ENCODE data around the gene ANKRD26. TPM values are rescaled to one million over a fixed set of nuclear protein-coding genes. Genes with fewer than 3 reads are reported as not detected.

The ANKRD26 gene
- total and polyA plus RNA-seq, 2 experiments from 2014 or later, result 7.9 to 23.1 TPM

- H3K9me3 Mint-ChIP-seq, result no peaks in the 10 kb centered on the region
- no peak overlapping the region for H3K4me2 ChIP-seq
- H3K27me3 Mint-ChIP-seq (ENCODE audit: insufficient read depth, low read depth, poor library complexity), result no peaks in the 10 kb centered on the region
- ATAC-seq (no peak), DNase-seq (ENCODE audit: low spot score) (no peak)
- H3F3A ChIP-seq (replicated peaks; ENCODE audit: low read depth), result no peaks in the 10 kb centered on the region
- no peak overlapping the region for H3K4me3 Mint-ChIP-seq
- H3K9me2 ChIP-seq (ENCODE audit: insufficient read depth), result no peaks in the 10 kb centered on the region
- no peaks in the 10 kb centered on the region for H3K27me3 ChIP-seq (ENCODE audit: insufficient read depth)
- no peak overlapping the region for H3K27ac ChIP-seq (ENCODE audit: low read depth)
- no peak overlapping the region for H3K4me3 ChIP-seq
- peaks cover 8% of the 10 kb centered on the region; the same call in 1 of the 3 replicates for H3K36me3 Mint-ChIP-seq (ENCODE audit: low read depth)
- no peak overlapping the region for H3K27ac Mint-ChIP-seq
- H3K4me1 ChIP-seq (ENCODE audit: insufficient read depth), result no peaks in the 10 kb centered on the region
- no peaks in the 10 kb centered on the region for H3K79me2 ChIP-seq (replicated peaks; ENCODE audit: insufficient read depth)
- no peaks in the 10 kb centered on the region for H3K36me3 ChIP-seq (ENCODE audit: insufficient read depth)
- no peaks in the 10 kb centered on the region for H3K4me1 Mint-ChIP-seq
- H2AFZ ChIP-seq, result no peak overlapping the region
- no peak for TF ChIP-seq CREB1 (CRISPR knock-in tag; IDR thresholded peaks at IDR 0.05; ENCODE audit: low read depth)
- no peak for TF ChIP-seq ZNF331 (CRISPR knock-in tag; IDR thresholded peaks at IDR 0.05; ENCODE audit: low read depth)
- no peak for TF ChIP-seq NANOG (IDR thresholded peaks at IDR 0.05; ENCODE audit: borderline replicate concordance)
- no peak for TF ChIP-seq STAT1 (IDR thresholded peaks at IDR 0.05; ENCODE audit: unreplicated experiment)
- TF ChIP-seq POLR2AphosphoS5 (IDR thresholded peaks at IDR 0.05; ENCODE audit: low read depth), result no peak
- no peak for TF ChIP-seq ZNF462 (CRISPR knock-in tag; IDR thresholded peaks at IDR 0.05)
- H4K20me1 ChIP-seq (replicated peaks; ENCODE audit: insufficient read depth), result no peaks in the 10 kb centered on the region
Observed at GRCh38 chr10:27035163-27035562, 65.1 kb downstream of the ANKRD26 start.

GRCh38 chr10:27030060-27030459, 70.2 kb downstream of the ANKRD26 start:
- H3K4me3 Mint-ChIP-seq, result no peak overlapping the region
- no peak for ATAC-seq
- TF ChIP-seq EZH2phosphoT487 (IDR thresholded peaks at IDR 0.05; ENCODE audit: unreplicated experiment) (no peak), ZNF331 (CRISPR knock-in tag; IDR thresholded peaks at IDR 0.05; ENCODE audit: low read depth) (no peak), ZNF114 (CRISPR knock-in tag; IDR thresholded peaks at IDR 0.05) (no peak), NANOG (IDR thresholded peaks at IDR 0.05; ENCODE audit: borderline replicate concordance) (no peak)

More at GRCh38 chr10:27030060-27030459, 70.2 kb downstream of the ANKRD26 start:
- Histone ChIP-seq H3K4me3 (no peak overlapping the region), H2AFZ (no peak overlapping the region), H3K79me2 (replicated peaks; ENCODE audit: insufficient read depth) (no peaks in the 10 kb centered on the region), H3K9me2 (ENCODE audit: insufficient read depth) (no peaks in the 10 kb centered on the region), H3F3A (replicated peaks; ENCODE audit: low read depth) (no peaks in the 10 kb centered on the region), H3K27me3 (ENCODE audit: insufficient read depth) (no peaks in the 10 kb centered on the region), H3K36me3 (ENCODE audit: insufficient read depth) (no peaks in the 10 kb centered on the region), H3K27ac (ENCODE audit: low read depth) (no peak overlapping the region), H3K4me1 (ENCODE audit: insufficient read depth) (no peaks in the 10 kb centered on the region), H4K20me1 (replicated peaks; ENCODE audit: insufficient read depth) (no peaks in the 10 kb centered on the region), H3K4me2 (no peak overlapping the region)
- no peak for DNase-seq (ENCODE audit: low spot score)
- Mint-ChIP-seq H3K4me1 (no peaks in the 10 kb centered on the region), H3K27ac (no peak overlapping the region), H3K9me3 (no peaks in the 10 kb centered on the region), H3K27me3 (ENCODE audit: insufficient read depth, low read depth, poor library complexity) (no peaks in the 10 kb centered on the region), H3K36me3 (ENCODE audit: low read depth) (peaks cover 8% of the 10 kb centered on the region; the same call in 2 of the 3 replicates)

All from GM23338 (cell line).